Hematopoietic multipotent progenitor cell treated with erythropoietin and hydrocortisone succinate and interleukin-3 and kit ligand, for 4 days (in vitro differentiated cells): Measurements from ENCODE around the gene OCA2.

Experiments used
- DNase-seq: peaks from one replicate; pipeline ENCODE4 v3.0.0-alpha.2; 2015

Gene OCA2

DNA sequence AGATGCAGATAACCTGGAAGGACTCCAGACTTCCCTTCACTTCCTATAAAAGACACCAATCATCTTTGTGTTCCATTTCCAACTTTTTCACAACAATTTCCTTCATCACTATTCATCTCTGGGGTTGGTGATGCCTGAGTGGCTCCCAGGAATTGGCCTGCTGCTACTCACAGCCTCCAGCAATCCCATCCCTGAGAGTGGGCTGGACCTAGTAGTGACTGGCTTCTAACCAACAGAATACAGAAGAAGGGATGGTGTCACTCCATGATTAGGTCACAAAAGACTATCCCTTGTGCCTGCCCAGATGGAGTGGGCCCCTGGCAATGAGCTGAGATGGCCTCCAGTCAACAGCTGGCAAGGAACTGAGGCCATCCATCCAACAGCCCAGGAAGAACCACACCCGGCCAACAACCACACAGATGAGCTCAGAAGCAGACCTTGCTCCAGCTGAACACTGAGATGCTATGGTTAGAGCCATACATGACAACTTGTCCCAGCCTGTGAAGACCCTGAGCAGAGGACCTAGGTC lies 20.9 kb downstream of the OCA2 start:
- no peak for DNase-seq

DNA sequence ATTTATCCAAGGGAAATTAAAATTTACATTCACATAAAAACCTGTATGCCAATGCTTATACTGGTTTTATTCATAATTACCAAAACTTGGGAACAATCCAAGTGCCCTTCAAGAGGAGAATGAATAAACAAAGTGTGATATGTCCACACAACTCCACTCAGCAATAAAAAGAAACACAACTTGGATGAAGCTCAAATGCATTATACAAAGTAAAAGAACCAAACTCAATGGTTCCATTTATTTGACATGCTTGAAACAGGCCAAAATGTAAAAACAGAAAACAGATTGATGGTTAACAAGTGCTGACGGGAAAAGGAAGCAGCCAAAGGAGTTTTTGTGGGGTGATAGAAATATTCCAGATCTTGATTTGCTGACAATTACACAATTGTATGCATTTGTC lies 23.5 kb downstream of the OCA2 start:
- no peak for DNase-seq

DNA sequence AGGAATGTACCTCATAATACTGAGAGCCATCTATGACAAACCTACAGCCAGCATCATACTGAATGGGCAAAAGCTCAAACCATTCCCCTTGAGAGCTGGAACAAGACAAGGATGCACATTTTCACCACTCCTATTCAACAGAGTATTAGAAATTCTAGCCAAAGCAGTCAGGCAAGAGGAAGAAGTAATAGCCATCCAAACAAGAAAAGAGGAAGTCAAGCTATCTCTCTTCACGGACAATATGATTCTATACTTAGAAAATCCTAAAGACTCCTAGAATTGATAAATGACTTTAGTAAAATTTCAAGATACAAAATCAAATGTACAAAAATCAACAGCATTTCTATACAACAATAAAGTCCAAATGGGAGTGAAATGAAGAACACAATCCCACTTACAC lies 30.2 kb downstream of the OCA2 start:
- DNase-seq: peak; percentile 25

DNA sequence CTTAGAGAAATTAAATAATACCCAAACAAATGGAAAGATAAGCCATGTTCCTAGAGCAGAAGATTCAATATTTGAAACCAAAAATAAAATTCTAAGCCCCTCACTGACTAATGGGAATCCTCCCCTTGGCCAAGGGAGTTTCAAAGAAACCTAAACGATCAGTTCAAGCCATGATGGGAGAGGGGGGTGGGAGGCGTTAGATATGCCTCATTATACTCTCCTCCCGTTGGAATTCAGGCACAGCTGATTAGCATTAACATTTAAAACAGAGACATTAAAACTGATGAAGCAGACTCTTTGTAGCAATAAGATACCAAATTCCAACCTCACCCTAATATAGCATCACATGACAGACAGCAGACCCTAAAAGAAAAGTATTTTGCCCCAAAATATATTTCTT lies 32.9 kb downstream of the OCA2 start:
- DNase-seq: no peak

DNA sequence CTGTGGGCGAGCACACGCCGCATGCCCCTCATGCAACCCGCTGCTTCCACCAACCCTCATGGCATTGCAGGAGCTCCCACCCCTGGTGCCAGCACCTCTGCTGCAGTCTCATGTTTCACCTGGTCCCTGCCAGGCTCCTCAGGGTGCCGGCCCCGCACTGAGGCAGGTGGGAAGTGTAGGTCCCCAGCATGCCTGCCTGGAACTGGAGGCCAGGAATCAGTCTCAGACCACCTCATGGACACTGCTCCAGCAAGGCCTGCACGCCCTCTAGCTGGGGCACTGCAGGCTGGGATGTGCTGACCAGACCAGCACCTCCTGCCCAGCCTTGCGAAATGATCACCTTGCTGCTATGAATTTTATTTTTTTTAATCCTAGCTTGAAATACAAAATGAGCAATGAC lies 39.1 kb downstream of the OCA2 start:
- no peak for DNase-seq

DNA sequence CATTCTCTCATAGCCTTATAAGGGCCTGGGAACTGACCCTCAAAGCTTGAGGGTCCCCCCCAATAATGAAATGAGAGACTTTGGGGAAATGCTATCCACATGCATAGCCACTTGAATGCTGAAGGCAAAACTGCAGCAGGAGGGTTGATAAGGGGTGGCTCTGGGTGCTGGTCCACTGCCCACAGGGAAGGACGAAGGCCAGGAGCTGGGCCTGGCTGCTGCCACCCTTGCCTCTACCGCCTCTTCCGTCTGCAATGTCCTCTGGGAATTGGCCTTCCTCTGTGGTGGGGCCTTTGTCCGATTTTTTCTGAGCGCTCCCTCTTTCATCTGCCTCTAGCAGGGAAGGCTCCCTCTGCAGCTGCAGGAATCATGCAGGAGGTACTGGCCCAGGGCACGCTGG lies 41.0 kb downstream of the OCA2 start:
- DNase-seq: no peak

DNA sequence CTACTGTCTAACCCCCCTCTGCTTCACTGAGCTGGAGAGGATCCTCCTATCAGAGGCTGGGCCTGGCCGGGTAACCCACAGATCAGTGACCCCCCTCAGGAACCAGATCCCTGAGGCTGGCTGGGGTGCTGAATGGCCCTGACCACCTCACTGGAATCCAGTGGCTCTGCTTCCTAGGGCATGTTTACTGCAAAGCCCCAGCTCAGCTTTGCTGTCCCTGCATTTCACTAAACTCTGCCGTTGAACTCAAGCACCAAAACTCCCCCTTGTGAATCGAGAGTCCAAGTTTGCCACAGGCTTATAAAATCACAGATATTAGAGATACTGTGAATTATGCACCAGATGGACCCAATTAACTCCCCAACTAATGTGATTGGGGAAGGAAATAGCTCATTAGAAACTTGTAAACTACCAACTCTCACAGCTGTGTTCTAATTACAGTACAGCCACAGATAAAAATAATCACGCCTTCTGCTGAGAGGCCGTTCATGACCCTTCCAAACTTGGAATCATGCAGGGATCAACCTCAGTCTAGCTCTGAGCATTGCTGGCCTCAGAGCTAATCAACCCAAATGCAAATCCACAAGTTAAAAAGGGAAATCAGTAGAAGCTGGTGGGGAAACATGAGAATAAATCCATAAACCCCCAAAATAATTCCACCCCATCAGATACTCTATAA lies 47.0 kb downstream of the OCA2 start:
- DNase-seq: no peak

DNA sequence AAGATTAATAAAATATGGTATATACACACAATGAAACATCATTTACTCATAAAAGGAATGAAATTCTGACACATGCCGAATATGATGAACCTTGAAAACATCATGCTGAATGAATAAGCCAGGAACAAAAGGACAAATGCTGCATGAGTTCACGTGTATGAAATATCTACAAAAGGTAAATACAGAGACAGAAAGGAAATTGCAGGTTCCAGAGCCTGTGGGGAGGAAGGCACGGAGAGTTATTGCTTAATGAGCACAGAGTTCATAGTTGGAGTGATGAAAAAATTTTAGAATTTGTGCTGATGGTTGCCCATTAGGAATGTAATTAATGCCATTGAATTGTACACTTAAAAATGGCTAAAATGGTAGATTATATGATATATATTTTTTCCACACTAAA lies 49.5 kb downstream of the OCA2 start:
- no peak for DNase-seq

DNA sequence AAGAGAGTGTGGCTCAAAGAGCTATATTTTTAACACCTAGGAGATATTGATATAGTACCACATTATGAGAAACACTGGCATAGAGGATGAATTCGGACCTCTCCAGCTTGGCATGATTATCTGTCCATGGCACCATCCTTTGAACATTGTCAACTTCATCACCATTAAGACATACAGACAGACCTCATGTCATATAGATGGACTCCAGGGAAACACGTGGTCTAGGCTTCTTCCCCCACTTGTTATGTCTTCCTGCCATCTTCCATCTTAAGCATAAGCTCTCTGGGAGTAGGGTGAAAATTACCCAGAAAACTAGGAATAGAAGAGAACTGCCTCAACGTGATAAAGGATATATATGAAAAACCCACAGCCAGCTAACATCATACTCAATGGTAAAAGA lies 51.8 kb downstream of the OCA2 start:
- DNase-seq: no peak

DNA sequence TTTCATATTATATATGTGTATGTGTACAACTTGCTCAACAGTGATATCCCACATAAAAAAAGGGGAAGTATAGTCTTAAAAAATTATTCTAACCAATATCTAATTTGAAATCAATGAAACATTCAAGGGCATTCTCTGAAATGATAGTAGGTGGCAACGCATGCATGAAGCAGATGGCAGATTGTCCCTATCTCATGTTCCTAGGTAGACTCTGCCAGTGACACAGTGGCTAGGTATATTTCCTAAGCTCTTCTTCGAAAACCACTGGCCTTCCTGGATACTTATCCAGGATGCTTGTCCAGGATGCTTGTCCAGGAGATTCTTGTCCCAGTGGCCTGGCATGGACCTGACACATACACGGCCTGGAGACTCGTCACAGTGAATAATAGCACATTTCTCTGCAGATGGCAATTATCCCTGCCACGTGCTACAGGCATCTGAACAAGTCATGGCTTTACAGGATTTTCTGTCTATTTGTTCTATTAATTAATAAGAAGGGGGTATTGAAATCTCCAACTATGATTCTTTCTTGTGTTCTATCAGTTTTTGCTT lies 54.9 kb downstream of the OCA2 start:
- DNase-seq: no peak

DNA sequence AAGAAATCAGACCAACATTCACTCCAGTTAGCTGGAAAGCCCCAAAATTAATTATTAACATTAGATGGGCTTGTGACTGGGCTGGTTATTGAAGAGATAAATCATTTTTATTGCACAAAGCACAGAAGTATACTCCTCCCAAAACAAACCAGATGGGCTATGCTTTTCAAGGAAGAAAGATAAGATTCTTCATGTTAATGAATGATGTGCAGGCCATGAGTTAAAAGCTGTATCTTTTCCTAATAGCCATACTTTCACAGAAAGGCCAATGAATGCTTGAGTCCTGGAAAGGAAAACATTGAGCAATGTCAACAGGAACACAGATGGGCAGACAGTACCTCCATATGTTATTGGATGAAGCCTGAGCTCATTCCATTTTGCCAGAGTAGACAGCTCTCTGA lies 55.4 kb downstream of the OCA2 start:
- no peak for DNase-seq

DNA sequence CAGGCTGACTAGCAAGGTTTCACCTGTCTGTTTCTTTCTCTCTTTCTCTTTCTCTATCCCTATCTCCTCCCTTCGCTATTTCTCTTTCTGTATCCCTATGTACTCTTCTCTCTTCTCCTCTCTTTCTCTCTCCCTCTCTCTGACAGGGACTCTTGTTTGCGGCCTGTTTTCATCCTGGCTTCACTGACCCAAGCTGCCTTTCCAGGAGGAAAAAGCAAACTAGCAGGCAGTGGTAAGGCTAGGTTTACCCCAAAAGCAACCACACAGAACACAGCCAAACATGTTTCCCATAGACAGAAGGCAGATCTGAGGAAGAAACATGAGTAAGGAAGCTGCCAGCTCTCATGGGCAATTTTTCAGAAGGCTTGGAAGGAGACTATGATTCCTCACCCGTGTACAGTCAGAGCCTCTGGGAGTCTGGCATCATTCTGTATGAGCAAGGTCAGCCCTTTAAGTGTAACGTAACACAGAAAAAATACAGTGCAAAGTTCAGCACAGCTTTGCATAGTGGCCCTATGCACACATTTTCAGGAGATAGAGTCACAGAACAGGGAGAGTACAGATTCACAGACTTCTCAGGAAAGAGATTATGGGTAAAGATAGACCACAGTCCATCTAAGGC lies 61.0 kb downstream of the OCA2 start:
- no peak for DNase-seq

DNA sequence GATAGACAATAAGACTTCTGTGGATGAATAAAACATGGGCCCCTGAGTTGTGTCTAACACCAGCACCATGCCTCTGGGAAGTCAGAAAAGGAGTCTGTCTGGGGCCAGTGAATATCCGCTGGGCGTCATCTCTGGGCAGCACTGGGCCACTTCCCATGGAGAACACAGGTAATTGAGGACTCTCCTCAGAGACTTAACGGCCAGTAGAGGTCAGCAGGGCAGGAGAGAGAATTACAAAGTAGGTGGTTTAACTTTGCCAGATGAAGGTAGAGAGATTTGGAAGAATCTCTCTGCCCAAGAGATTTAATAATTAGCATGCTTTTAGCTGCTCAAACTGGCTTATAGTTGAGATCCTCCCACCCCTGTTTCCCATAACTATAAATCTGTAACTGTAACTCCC lies 65.7 kb downstream of the OCA2 start:
- DNase-seq: no peak

DNA sequence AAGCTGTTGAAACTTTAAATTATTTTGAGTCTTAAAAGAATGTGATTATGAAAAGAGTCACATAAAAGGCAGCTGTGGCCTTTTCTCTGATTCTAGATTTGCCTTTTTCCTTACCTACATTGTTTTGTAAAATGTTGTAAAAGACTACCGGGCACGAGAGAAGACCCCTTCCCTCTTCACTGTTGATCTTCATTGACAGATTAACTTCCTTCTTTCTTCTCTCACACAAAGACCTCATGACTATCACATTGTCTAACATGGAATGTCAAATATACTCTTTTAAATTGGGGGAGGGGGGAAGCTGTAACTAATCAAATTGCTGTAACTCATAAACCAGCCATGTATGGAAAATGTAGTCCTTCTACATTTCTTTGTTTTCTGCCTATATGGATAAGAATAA lies 68.3 kb downstream of the OCA2 start:
- no peak for DNase-seq

DNA sequence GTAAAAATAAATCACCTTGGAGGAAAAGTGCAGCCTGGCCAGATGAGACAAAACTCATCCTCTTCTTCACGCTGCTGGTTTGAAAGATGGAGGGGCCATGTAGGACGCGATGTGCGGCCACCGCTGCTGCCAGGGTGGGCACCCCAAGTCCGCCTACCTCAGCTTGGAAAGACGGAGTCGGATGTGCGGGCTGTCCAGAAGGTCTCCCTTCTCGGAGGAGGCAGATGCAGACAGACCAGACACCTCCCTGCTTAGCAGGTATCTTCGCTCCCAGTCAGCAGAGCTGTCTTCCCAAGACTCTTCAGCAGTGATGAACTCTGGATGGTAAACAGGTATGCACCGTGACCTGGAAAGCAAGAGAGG lies 71.4 kb downstream of the OCA2 start:
- no peak for DNase-seq

DNA sequence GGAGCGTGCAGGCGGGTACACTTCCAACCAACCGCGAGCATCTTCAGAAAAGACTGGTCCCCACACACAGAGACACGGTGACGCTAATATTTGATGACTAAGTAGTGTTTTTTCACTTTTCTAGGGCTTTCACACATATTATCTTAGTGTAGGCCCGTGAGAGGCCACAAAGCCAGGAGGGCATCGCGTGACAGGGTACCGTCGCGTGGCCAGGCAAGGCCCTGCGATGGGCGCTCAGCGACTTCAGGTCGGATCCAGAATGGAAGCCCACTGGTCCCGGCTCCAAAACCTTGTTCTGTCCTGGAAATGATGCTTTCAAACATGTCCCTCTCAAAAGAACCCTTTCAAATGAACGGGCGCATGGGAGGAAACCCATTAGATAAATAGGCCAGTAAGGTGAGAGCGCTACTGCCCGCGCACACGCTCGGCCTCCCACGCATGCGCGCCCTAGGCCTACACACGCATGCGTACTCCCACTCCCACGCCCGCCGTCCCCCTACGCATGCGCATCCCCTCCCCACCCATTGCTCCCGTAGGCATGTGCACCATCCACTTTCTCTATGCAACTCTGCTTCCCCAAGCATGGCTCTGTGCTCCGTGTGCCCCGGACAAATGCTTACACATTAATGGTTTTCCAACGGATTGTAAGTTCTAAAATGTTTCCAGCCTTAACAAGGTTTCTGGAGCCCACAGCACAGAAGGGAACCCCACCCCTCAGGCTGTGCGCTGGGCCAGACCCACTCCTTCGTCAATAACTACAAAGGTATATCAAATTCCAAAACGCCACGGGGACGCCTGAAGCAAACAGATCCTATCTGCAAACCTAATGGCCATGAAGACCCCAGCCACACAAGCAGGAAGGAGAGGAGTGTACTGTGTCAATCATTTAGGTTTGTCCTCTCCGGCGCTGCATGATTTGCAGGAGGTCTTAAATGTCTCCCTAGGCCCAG lies 72.1 kb downstream of the OCA2 start:
- DNase-seq: no peak

DNA sequence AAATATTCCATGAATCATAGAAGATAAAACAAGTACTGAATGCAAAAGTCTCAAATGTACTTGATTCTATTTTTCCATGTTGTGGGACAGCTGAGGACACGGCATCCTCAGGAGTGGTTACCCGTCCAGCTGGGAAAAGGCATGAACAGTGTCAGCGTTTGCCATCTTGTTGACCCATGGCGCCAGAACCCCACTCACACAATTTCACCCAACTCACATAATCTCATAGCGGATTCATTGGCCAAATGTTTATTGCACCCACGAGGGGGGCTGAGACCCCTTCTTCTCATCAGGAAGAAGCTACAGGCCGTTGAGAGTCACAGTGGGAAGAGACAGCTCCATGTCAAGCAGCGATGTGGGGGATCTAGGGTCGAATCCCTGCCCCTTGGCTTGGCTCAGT lies 72.9 kb downstream of the OCA2 start:
- no peak for DNase-seq

DNA sequence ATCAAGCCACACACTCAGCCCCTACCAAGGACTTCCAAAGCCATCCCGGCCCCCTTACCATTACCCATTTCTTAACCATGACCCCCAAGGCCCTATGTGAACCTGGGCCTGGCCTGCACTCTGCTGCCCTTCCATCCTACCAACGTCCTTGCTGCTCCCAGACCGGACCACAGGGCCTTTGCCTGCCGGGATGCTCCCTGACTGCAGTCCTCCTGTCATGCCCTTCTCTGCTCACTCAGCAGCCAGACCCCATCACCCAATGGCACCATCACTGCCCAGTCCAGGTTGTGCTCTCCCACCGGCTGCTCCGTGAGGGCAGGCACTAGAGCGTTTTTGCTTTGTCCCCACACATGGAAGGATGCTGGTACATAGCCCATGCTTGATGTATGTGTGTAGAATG lies 73.7 kb downstream of the OCA2 start:
- DNase-seq: no peak

DNA sequence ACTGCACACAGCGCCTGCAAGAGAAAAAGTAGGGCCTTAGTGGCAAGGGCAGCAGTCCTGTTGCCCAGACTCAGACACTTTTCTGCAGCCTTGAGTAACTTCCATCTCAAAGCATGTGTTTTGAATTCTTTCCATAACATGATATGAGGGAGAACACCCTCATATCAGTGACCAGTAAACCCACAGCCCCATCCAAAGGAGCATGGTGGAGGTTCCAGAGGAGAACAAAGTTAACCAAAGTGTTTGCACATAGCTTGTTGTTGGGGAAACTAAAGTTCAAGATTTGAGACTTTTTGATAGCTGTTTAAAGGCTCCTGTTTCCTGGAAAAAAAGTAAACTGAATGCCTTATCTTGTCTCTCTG lies 74.2 kb downstream of the OCA2 start:
- DNase-seq: no peak

DNA sequence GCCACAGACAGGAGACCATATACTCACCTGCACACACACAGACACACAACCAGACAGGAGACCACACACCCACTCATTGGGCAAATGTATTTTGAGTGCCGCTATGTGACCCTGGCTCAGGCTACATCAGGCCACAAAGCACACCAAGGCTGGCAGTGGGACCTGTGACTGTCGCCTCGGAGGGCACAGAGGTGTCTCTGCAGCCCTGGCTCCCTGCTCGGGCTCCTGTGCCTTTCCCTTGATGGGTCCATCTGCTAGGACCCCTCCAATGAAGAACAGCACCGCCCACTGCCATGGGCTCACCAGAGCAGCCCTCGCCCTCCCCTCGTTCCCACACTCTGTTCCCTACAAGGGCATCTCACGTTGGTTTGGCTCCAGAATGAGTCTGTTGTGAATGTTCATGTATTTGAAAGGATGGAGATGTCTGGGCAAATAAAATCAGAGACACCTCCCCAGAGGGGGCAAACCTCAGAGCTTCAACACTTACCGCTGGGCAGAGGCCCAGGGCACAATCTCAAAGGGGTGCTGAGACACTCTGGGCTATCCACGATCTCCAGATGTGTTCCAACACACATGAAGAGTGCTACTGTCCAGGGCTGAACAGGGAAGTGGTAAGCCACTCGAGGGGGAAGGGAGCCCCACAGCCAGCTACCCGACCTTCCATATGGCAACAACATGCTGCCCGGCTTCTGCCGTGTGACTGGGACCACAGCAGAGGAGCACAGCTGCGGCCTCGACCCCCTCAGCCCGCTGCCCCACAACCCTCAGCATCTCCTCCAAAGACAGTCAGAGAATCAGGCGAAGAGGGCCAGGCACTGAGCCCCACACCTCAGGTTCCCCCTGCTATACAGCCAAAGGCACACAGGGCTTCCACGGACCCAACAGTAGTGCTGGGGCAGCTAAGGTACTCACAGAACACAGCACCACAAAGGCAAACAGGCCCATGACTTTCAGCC lies 74.9 kb downstream of the OCA2 start:
- DNase-seq: no peak

DNA sequence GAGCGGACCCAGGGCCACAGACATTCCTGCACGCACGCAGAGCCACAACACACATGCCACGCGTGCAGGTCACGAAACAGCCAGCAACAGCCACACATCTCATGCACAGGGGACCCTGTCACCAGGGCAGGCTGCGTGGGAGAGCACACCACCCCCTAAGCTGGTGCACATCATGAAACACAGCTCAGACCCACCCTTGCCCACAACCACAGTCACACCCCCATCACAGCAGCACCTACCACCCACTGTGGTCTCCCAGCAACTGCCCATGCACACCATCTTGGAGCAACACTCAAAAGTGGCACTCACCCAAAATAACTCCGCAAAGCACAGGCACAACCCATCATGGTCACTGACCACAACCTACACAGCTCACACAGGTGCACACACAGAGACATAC lies 75.7 kb downstream of the OCA2 start:
- DNase-seq: no peak

DNA sequence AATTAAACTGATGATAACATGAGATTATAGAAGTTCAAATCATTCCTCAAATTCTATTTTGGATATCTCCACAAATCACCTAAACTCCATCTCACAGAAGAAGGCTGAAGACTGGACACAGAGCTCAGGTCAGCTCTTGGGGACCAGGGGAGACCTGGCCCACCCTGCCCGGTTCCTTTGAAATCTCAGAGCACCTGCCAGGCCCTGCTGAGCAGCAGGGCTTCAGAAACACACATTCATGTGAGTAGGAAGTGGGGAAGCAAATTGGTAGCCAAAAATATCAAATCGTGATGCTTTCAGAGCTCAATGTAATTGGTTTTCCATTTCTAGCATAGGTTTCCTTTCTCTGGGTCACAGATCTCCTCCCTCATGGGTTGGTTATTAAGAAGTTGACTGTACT lies 76.2 kb downstream of the OCA2 start:
- no peak for DNase-seq

DNA sequence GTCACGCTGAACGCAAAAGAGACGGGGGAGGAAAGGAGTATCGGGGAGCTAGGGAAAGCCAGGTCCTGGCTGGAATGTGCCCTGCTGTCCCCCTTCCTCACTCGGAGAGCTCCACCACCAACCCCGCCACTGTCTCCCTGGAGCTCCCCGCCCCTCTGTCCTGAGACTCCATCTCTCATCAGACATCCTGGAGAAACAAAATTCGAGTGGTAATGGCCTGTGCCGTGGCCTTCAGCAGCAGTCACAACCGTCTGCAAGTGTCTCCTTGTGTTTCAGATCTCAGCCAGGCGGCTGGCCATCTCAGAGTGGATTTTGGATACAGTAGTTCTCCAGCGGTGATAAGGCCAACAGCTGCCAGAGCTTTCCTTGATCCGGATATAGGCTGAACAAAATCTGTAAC lies 76.9 kb downstream of the OCA2 start:
- DNase-seq: no peak
